Sigmoid colon (tissue), 4 donors: ENCODE data around the gene CLBA1.

ENCODE experiments used
- CTCF ChIP-seq, 4 experiments: fragments of 450-650 bp in 3 of 4; fragments of 200-600 bp in 1 of 4; IDR thresholded peaks; one replicate each; pipeline ENCODE4 v1.5.1; 2016 to 2019; ENCODE audit warnings: antibody characterized with exemption in 4 of 4, mild to moderate bottlenecking in 3 of 4, moderate library complexity in 2 of 4
- EP300 ChIP-seq, 4 donors: sonication (generic); formaldehyde crosslinking; IDR thresholded peaks; one replicate each; pipeline ENCODE4 v1.6.1; 2017; ENCODE audit warnings: antibody characterized with exemption in 4 of 4
- POLR2A ChIP-seq, 2 donors: fragments of 450-650 bp; IDR thresholded peaks; one replicate each; pipeline ENCODE4 v1.6.1; 2016; ENCODE audit warnings: antibody characterized with exemption in 2 of 2, mild to moderate bottlenecking in 2 of 2, moderate library complexity in 2 of 2
- POLR2AphosphoS5 ChIP-seq, 4 donors: sonication (generic); formaldehyde crosslinking; IDR thresholded peaks; one replicate each; pipeline ENCODE4 v1.6.1; 2017; ENCODE audit warnings: antibody characterized with exemption in 4 of 4

- TF ChIP-seq CTCF (IDR thresholded peaks at IDR 0.05) (no peak), POLR2A (IDR thresholded peaks at IDR 0.05) (no peak), POLR2AphosphoS5 (IDR thresholded peaks at IDR 0.05) (no peak), EP300 (IDR thresholded peaks at IDR 0.05) (no peak)
Observed at GRCh38 chr14:105014032-105014431, 28.4 kb downstream of the CLBA1 start.
